Type B pancreatic cell (in vitro differentiated cells): ENCODE results near the gene INPP4A. TPM values are rescaled to one million over a fixed set of nuclear protein-coding genes. Genes with fewer than 3 reads are reported as not detected.

Experiments used
- DNase-seq: peaks from one replicate; pipeline ENCODE4 v3.0.0; 2021; ENCODE audit warnings: mixed read lengths; ENCODE audit not compliant: unreplicated experiment; ENCODE audit errors: extremely low spot score
- H3K27ac Mint-ChIP-seq: 2 replicates; pipeline ENCODE4 v1.8.0; 2021; ENCODE audit warnings: mild to moderate bottlenecking, mixed read lengths
- H3K27me3 Mint-ChIP-seq: 2 replicates; pipeline ENCODE4 v1.8.0; 2021; ENCODE audit warnings: mixed read lengths
- H3K36me3 Mint-ChIP-seq: 2 replicates; pipeline ENCODE4 v1.8.0; 2021; ENCODE audit warnings: mixed read lengths
- H3K4me1 Mint-ChIP-seq: one replicate; pipeline ENCODE4 v1.8.0; 2021; ENCODE audit warnings: mixed read lengths; ENCODE audit not compliant: unreplicated experiment
- H3K4me3 Mint-ChIP-seq: 2 replicates; pipeline ENCODE4 v1.8.0; 2021; ENCODE audit warnings: mild to moderate bottlenecking, mixed read lengths
- H3K9me3 Mint-ChIP-seq: 2 replicates; pipeline ENCODE4 v1.8.0; 2021; ENCODE audit warnings: mixed read lengths
- CTCF ChIP-seq: fragments of 200-600 bp; sonication (generic); conservative IDR thresholded peaks from 2 replicates; pipeline ENCODE4 v1.5.0; 2021; ENCODE audit warnings: antibody characterized with exemption, mild to moderate bottlenecking
- total RNA-seq: library from RNA; stranded (reverse); gene quantifications from 2 replicates; pipeline ENCODE4 v1.2.1, GENCODE V29; 2021; ENCODE audit warnings: low replicate concordance

INPP4A gene
- total RNA-seq, 1 donor from 2014 or later, result 37.6 TPM

- Mint-ChIP-seq H3K36me3 (no peaks in the 10 kb centered on the region), H3K4me3 (no peak overlapping the region), H3K27me3 (peaks cover 2% of the 10 kb centered on the region), H3K4me1 (no peaks in the 10 kb centered on the region), H3K9me3 (peaks cover 9% of the 10 kb centered on the region), H3K27ac (no peak overlapping the region)
- no peak for DNase-seq
- no peak for TF ChIP-seq CTCF
Observed at GRCh38 chr2:98416383-98417159, 28.1 kb upstream of the INPP4A start.

GRCh38 chr2:98419544-98419943 is 25.1 kb upstream of the INPP4A start:
- Mint-ChIP-seq H3K27me3 (peaks cover 7% of the 10 kb centered on the region), H3K4me1 (no peaks in the 10 kb centered on the region), H3K9me3 (peaks cover 18% of the 10 kb centered on the region), H3K36me3 (no peaks in the 10 kb centered on the region), H3K4me3 (no peak overlapping the region), H3K27ac (no peak overlapping the region)
- TF ChIP-seq CTCF, result no peak
- no peak for DNase-seq

GRCh38 chr2:98419977-98420725 is 24.5 kb upstream of the INPP4A start:
- Mint-ChIP-seq H3K27ac (no peak overlapping the region), H3K36me3 (no peaks in the 10 kb centered on the region), H3K9me3 (peaks cover 17% of the 10 kb centered on the region), H3K4me3 (no peak overlapping the region), H3K27me3 (peaks cover 7% of the 10 kb centered on the region), H3K4me1 (no peaks in the 10 kb centered on the region)
- TF ChIP-seq CTCF, result no peak
- DNase-seq, result no peak

GRCh38 chr2:98422449-98422848 is 22.2 kb upstream of the INPP4A start:
- H3K36me3 Mint-ChIP-seq, result no peaks in the 10 kb centered on the region
- H3K9me3 Mint-ChIP-seq, result peaks cover 17% of the 10 kb centered on the region
- H3K4me1 Mint-ChIP-seq, result no peaks in the 10 kb centered on the region

GRCh38 chr2:98426771-98427170 is 17.9 kb upstream of the INPP4A start:
- Mint-ChIP-seq H3K4me3 (no peak overlapping the region), H3K36me3 (no peaks in the 10 kb centered on the region), H3K4me1 (no peaks in the 10 kb centered on the region), H3K27me3 (peaks cover 7% of the 10 kb centered on the region), H3K9me3 (peaks cover 12% of the 10 kb centered on the region), H3K27ac (no peak overlapping the region)
- no peak for TF ChIP-seq CTCF
- no peak for DNase-seq

More at GRCh38 chr2:98422449-98422848, 22.2 kb upstream of the INPP4A start:
- no peak overlapping the region for H3K27ac Mint-ChIP-seq
- DNase-seq, result no peak
- H3K4me3 Mint-ChIP-seq, result no peak overlapping the region
- peaks cover 10% of the 10 kb centered on the region for H3K27me3 Mint-ChIP-seq
- TF ChIP-seq CTCF, result no peak
